ENCODE measurements around the gene PDGFA.

The PDGFA gene

DNA sequence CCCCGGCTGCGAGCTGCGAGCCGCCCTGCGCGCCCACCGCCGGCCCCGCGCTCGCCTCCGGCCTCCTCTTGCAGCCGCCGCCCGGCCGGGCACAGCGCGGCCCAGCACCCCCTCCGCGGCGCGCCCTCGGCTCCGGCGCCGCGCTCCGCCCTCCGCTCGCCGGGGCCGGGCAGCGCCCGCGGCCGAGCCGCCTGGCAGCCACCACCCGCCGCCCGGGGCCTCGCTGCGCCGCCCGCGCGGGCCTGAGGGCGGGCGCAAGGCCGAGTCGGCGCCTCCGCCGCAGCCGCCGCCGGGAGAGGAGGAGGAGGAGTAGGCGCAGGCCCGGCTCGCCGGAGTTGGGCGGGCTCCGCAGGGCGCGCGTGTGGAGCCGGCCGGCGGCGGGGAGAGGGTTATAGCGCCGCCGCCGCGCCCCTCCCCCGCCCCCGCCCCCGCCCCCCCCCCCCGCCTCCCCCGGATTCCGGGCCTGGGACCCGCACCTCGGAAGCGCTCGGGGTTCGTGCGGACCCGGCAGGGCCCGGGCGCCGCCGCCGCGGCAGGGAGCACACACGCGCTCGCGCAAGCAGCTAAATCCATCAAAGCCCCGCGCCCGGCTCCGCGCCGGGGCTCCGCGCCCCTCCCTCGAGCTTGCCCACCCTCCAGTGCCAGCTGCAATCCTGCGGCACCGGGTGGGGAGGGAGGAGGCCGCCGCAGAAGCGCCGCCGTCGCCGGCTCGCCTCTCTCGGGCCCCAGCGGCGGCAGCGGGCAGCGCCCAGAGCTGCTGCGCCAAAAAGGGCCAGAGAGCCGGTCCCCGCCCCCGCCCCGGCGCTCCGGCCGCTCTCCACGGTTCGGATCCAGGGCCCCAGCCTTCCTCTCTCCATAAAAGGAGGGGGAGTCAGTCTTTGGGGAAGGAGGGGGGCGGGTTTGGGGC, at the start of gene PDGFA:
Gene PDGFA, minus strand, starts transcription at position 363 of the 907 bp plus-strand sequence. CDS start 845 bp downstream, outside the sequence.
- DNase-seq (ENCODE audit: low read depth): no peak

DNA sequence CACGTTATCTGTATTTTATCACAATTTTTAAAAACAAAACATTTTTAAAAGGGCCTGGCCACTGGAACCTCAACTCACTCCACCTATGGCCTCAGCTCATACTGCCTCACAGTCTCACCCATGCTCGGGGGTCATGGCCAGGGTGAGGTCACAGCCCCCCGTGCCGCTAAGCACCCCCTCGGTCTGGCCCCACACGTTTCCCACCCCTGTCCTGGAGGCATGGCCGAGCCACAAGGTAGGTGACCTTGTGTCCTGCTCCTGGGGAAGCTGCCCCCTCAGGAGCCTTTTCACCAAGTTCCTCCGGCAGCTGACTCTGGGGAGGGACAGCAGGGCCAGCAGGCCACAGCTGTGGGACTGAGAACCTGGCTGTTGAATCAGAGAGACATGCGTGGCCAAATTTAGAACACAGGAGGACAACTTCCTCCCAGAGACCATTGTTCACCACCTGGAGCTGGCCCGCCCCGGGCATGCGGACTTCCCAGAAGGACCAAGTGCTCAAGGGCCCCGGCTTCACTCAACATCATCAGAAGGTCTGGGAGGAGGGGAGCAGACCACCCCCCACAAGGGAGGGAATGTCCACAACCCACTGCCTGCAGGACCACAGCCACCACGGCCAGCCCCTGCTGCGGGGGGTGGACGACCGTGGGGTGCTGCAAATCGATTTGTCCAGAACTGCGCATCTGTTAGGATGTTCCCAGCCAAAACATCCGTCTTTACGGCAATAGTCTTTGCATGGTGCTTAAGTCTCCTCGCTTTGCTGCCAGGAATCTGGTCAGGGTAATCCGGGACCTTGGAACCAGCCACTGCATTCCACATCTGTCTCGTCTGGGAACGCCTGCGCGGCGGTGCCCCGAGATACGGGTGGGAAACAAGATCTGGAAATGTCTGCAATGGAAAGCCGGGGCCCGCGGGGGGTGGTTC, 48.6 kb upstream of the PDGFA start:
- DNase-seq (ENCODE audit: low read depth): no peak

DNA sequence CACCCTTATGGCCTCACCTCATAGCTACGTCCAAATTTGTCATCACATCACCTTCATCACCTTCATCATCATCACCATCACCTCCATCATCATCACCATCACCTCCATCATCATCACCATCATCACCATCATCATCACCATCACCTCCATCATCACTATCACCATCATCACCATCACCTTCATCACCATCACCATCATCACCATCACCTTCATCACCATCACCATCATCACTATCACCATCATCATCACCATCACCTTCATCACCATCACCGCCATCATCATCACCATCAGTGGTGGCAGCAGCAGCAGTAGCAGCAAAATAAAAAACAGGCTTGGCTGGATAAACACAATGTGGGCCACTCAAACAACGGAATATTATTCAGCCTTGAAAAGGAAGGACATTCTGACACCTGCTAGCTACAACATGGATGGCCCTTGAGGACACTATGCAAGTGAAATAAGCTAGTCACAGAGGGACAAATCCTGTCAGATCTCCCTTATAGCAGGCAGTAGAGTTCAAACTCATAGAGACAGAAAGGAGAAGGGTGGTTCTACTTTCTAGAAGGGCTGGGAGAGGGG, 47.7 kb upstream of the PDGFA start:
- no peak for DNase-seq (ENCODE audit: low read depth)

DNA sequence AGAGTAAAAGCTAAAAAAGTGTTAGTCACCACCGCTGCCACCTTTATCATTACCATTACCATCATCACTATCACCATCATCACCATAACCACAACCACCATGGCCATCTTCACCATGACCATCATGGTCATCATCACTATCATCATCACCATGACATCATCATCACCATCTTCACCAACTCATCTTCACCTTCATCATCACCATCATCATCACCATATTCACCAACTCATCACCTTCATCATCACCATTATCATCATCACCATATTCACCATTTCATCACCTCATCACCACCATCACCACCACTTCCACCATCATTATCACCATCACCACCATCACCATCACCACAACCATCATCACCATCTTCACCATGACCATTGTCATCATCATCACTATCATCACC, 46.5 kb upstream of the PDGFA start:
- DNase-seq (ENCODE audit: low read depth): no peak

DNA sequence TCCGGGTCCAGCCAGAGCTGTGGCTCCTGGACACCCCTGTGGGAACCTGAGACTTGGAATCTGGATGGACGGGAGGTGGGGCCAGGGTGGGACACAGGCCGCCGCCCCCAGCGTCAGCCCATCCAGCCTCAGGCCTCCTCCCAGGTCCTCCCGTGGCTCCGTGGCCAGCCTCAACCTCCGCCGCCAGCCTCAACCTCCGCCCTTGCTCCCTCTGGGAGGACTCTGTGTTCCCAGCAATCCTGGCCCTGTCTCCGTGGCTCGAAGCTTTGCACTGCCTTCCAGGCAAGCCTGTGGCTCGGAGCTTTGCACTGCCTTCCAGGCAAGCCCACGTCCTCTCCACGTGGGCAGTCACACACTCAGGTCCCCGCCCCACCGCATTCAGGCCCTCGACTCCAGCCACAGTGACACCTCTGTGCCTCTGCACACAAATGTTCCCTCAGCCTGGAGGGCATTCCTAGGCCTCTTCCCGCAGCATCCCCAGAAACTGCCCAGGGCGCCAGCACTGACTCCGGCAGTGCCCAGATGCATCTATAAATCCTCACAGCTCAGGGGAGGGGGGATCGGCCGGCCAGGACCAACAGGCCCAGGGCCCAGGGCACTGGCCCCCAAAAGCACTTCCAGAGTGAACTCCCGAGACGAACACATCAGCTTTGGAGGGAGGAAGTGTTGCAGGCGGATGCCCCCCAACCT, 44.7 kb upstream of the PDGFA start:
- DNase-seq (ENCODE audit: low read depth): no peak

DNA sequence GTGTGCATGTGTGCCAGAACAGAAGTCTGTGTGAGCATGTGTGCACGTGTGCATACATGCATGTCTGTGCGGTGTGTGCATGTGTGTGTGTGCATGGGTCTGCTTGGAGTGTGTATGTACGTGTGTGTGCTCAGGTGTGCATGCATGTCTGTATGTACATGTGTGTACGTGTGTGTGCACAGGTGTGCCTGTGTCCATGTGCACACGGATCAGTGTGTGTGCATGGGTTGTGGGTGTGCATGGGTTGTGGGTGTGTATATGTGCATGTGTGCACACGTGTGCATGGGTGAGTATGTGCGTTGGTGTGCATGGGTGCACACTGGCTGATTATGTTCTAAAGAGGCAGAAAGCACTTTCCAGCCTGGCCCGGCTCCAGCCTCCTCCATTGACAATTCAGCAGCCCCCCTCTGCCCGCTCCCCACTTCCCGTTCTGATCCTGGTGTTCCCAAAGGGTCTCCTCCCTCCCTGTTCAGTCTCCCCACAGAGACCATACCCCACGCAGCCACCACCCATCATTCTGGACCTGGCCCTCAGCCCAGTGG, 44.1 kb upstream of the PDGFA start:
- no peak for DNase-seq (ENCODE audit: low read depth)

DNA sequence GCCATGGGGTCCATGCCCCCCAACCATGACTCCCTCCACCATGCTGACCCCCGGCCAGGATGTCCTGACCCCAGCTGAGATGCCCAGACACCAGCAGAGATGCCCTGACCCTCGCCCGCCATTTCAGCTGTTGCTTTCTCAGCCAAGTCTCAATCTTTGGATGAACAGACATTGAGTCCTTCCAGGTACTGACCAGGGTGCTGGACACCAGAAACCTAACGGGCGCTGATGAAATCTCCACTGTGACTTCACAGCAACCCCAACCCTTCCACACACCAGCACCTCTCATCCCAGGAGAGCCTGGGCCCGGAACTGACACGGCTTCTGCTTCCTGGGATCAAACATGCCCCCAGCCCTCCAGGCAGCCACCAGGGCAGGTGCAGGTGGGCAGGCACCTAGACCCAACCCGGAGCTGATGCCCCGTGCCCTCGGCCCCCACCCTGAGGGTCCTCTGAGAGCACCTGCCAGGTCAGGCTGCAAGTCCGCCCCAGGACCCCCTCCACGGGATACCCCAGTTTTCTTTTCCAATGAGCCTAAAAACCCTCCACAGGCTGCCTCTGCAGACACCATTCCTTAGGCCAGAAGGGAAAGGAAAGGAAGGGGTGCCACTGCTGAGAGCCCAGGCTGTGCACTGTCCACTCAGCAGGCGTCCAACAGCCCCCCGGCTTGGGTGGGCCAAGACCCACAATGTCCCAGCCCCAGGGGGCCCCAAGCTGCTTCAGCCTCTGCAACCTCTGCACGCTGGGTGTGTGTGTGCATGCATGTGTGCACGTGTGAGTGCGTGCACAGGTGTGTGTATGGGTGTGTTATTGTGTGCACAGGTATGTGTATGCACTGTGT, 43.4 kb upstream of the PDGFA start:
- DNase-seq (ENCODE audit: low read depth): no peak

DNA sequence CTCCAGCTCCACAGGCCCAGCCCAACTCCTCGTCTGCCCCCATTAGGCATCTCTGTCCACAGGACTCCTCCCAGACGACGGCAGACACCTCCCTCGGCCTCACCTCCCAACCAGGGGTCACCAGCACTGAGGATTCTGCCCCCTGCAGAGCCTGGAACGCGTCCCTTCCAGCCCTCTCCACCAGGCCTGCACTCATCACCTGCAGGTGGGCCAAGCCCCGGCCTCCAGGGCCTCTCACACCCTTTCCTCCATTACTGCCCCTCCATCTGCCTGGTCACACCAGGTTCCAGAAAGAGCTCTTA, 42.7 kb upstream of the PDGFA start:
- DNase-seq (ENCODE audit: low read depth): no peak

DNA sequence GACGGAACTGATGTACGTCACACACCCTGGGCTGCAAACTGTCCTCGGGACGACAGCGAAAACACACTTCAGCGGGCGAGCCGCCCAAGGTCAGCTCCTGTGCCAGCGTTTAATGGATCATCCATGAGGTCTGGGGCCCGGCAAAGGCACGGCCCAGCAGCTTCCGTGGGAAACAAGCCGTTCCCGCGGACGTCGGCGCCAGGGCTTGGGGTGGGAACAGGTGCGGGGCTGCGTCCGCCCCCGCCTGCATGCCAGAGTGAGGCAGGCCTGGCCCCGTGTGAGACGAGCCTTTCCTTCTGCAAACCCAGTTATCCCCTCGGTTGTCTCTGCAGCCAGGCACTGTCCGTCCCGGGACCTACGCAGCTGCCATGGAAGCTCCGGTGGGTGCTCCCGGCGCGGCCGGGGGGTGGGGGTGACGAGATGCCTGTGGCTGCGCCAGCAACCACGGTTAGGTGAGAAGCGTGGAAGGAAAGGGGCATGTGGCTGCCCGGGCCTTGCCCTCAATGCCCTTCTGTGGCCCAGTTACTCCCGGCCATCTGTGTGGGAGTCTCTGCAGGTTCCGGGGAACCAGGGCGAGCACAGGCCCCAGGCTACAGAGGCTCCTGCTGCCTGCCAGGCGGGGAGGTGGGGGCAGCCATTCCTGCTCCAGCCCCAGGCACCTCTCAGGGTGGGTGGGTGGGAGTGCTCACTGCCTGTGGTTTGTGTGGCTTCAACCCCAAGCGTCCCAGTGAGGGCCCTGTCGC, 42.2 kb upstream of the PDGFA start:
- DNase-seq (ENCODE audit: low read depth): no peak

DNA sequence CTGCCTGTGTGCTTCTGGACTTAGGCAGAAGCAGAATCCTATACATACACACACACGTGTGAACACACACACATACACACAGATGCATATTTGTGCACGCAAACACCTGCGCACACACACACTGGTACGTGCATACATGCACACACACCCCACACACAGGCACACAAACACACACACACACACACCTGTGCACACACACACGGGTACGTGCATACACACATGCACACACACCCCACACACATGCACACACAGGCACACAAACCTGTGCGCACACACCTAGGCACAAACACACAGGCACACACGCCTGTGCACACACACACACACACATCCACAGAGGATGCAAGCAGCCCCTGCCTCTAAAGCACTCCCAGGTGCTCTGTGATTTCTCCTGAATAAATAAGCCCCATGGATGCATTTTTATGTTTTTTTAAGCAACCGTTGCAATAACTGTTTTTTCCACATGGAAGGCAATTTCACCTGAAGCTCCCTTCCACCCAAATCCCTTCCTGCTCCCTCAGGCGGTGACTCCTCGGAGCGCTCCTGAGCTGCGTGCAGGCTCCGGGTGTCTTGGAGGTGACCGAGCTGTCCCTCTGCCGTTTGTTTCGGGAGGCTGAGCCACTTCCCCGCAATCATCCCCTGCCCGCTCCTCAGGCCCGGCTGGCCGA, 41.5 kb upstream of the PDGFA start:
- DNase-seq (ENCODE audit: low read depth): no peak

DNA sequence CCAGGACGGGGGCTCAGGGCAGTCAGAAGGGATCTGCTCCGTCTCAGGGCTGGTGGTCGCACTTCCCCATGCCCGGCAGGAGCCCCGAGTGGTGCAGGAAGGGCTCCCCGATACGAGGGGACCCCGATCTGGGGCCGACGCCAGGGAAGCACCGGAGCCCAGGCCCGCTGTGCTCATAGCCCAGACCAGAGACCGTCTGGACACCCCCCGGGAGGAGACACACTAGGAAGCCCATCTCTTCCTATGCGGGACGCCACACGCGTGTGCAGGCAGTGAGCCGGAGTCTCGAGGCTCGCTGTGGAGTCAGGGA, 39.7 kb upstream of the PDGFA start:
- DNase-seq (ENCODE audit: low read depth): no peak

DNA sequence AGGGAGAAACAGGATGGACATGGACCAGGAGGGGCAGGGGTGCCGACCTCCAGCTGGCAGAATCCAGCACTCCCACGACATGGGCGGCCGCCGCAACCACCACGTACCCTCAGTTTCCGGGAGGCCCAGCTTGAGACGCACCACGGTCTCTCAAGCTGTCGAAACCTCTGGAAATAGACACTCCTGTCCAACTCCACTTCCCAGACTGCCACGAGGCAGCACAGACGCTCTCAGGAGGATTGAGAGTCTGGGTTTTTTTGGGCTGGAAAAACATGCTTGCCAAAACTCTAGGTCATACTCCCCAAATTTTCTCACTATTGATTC, 37.9 kb upstream of the PDGFA start:
- no peak for DNase-seq (ENCODE audit: low read depth)

DNA sequence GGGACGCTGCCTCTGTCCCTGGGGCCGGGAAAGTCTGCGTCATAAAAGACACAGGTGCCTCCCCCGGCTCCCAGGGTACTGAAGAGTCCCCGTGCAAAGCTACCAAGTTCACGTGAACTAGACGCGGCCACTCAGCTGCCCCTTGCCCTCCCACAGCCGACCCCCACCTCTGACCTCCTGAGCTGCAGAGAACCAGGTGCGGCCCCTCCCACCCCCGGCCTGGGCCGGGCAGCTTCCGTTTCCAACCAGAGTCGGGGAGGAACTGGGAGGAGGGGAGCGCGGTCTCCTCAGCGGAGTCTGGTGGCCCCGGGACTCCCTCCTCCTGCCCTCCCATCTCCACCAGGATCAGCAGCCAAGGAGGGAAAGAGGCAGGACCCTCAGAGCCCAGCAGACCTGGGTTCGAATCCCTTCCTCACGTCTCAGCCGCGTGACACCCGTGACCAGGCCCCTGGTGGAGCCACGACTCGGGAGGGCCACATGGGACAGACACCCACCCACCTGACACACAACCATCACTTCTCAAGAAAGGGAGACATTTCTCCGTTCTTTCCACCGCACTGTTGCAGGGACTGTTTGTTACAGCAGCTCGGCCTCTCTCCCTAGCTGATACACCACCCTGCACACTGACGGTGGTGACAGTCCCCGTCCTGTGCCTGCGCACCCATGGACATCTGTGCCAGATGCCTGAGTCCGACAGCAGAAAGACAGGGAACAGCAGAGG, 37.4 kb upstream of the PDGFA start:
- DNase-seq (ENCODE audit: low read depth): no peak

DNA sequence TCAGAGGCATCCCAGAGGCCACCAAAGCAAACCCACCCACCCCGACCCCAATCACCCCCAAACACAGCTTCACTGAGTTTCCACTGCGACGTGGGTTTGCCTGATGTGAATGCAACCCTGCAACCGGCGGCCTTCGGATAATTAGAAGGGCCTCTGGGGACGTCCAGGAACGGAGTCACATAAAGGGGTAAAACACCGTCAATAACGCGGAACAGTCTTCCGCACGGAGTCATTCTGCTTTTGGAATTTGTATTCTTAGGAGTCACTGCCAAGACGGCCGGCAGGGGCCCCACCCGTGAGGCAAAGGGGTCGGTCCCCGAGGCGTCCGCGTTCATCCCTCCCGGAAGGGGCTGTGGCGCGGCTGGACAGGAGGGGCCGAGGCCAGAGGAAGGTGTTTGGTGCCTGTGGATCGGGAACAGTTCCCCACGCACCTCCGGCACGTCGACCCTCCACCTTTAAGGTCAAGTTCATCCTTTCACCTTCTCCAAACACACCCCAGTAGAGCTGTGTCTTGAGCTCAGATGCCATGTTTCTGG, 36.7 kb upstream of the PDGFA start:
- no peak for DNase-seq (ENCODE audit: low read depth)

DNA sequence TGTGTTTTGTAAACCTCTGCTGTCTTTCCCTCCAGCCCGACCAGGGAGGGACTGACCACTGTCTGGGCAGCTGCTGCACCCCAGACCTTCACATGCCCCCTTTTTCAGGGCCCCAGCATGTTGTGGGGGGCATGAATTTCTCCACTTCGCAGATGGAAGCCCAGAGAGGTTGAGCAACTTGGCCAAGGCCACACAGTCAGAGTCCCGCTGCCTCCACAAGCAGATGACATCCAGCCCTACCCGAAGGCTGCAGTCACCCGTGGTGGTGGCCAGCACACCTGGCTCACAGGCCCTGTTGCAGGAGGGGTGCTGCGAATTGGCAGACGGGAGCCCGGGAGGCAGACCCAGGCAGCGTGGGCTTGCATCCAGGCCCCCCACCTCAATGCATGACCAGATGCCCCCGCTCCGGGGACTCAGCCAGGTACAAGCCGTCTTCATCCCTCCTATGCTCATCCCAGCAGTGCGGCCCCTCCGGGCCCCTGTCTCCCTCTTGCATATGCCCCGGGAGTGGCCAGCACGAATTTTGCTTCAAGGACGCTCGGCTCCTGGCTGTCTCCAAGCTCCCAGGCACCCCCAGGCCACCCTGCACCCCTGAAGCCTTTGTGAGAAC, 36.0 kb upstream of the PDGFA start:
- DNase-seq (ENCODE audit: low read depth): no peak

DNA sequence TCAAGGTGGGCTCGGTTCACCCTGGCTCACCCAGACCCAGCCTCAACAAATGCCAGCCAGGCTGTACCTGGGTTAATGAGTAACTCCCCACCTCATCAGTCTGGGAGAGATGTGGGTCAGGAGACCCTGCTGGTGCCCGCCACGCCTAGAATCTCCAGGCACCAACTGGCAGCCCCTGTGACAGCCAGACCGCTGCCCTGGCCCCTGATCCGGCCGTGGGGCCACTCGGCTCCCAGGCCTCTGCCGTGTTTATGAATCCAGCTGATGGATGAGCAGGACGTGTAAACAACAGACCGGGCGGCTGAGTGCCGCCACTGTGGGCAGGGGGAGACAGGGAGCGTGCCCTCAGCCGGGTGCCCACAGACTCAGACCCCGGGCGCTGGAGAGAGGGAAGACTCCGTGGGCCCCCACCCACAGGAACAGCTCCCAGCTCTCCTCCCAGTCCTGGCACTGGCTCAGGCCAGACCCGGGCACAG, 34.0 kb upstream of the PDGFA start:
- DNase-seq (ENCODE audit: low read depth): no peak

DNA sequence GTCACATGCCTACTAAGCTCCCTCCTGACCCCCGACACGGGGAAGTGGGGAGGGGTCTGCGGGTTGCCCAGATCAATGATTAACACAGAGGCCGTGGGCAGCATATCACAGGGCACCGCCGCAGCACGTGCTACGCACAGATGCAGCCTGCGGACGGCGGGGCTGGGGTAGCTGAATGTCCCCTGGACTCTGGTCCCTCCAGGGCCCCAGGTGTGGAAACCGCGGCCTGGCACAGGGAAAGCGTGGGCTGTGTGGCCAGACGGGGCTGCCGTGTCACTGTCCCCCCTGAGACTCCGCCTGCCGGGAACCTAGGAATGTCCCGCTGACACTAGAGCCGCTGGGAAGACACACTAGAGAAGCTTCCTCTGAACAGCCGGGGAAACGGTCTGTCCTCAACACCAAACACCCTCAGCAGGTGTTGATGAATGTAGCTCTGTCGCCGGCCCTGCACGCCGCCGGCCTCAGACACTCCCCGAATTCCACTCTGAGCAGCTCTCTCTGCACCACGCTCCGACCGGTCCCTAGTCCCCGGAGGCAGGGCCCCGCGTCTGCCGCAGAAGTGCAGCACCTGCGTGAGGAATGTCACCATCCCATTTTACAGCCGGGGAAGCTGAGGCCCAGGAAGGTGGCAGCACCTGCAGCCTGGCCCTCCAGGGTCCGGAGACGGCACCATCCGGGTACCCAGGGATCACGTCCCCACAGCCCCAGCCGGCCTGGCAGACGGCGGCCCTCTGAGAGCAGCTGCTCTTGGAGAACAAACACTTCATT, 33.4 kb upstream of the PDGFA start:
- DNase-seq (ENCODE audit: low read depth): no peak
